GM19455 (cell line): ENCODE results near the gene RBPJ.

Experiments used
- ATAC-seq: cut with Tn5 transposase; IDR thresholded peaks from one replicate; pipeline ENCODE4 v1.9.1; 2021; ENCODE audit not compliant: unreplicated experiment

The RBPJ gene

DNA sequence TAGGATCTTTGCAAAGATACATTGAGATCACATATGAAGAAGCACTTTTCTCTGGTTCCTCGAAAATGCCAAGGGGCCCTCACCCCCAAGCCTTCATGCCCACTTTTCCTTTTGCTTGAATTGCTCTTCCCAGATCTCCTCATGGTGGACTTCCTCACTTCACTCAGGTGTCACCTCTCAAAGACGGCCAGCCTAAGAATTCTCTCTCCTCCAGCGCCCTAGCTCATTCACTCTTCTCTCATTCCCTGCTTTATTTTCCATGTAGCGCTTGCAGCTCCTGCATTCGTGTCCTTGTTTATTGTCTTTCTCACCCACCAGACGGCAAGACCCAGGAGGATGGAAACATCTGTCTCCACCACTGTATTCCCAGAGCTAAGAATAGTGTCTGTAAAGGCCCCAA is 136.6 kb downstream of the RBPJ start:
- ATAC-seq: no peak

DNA sequence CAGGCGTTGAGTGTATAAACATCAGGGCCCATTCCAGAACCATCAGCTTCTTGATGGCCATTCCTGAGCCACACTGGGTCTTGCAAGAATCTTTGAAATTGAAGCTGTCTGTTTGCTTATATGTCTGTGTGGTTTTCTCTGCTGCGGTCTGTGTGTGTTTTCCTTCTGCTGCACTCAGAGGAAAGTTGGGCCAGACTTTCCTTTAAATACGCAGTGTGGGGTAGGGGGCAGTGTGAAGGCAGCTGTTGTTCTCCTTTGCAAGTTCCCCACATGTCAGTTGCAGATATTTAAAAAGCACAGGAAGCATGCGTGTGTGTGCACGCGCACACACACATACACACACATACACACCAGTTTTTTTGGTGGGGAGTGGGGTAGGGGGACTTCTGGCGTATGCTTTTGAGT is 137.3 kb downstream of the RBPJ start:
- no peak for ATAC-seq

DNA sequence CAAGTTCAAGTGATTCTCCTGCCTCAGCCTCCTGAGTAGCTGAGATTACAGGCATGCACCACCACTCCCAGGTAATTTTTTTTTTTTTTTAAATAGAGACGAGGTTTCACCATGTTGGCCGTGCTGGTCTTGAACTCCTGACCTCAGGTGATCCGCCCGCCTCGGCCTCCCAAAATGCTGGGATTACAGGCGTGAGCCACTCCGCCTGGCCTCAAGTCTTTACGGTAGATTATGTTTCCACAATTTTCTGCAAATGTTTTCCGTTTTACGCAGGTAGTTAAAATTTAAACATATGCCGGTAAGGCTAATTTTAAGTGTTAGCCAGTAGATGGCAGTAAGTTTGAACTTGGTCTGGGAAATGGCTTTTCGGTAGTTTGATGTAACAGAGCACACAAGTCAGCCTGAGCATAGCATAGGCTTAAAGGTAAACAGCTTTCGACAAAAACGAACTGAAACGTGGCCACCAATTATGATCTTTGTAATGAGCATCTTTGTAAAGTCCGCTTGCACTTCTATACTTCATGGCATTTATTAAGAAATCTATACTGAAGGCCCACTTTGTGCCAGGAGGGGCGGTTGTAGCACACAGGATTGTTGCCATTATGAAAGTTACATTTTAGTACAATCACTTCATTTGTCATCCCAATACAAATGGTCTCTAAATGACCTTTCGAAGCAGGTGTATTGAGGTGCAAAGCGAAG is 138.4 kb downstream of the RBPJ start:
- ATAC-seq: no peak

DNA sequence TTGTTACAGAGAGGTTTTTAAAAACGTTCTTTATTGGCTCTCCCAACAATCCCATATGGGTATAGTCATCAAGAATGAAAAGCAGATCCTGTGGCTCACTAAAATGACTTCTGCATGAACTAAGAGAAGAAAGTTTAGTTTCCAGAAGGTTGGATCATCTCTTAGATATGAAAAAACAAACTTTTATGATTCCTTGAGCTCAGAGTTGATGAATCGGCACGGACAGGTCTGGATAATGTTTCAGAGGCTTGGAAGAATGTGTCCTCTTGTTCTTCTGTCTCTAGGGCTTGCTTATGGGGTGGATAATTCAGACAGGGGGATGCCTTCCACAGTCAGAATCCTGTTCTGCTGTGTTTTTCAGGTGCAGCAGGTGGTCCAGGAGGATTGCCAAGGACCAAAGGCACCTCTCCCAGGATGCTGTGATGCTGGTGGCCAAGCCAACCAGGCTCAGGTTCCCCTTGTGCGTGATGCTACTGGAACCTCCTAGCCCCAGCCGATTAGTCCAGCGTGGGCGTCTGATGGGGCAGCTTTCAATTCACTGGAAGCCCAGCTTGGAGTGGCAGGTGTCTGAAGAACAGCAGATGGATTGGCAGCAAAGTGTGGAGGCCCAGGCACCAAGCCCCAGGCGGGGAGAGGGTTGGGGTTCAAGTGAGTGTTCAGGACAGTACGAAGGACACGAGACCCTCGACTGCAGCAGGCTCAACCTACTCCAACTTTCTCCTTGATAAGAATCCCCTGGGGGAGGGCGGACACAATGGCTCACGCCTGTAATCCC is 139.1 kb downstream of the RBPJ start:
- no peak for ATAC-seq

DNA sequence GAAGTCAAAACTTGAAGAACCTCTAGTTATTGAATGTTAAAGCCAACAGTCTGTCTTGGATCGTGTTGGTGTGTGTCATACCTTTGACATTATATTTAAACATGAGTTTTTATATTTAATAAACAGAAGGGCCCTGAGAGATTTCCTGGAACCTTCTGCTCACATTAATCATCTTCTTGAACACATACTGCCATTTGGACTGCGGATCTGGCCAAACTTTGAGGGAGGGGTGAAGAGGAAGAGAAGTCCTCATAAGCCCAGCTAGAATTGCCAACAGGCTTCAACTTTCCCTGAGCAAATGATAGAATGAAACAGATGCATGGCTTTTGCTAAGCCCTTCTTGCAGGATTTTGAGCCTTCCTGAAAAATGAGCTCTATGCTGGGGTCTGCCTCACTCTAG is 142.1 kb downstream of the RBPJ start:
- no peak for ATAC-seq

DNA sequence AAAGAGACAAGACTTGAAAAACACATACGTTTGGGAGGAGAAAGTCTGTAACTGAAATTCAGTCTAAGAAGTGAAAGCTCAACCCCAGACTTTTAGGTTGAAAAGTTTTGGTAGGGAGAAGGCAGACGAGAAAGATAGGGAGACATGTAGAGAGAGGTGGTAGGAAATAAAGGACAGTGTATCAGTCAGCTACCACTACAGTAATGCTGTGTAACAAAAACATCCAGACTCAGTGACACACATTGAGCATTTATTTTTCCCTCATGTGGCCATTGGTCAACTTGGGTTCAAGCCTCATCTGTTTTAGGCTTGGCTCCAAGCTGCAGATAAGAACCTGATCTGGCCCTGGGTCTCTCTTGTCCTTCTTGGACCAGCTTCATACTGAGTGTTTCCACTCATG is 142.6 kb downstream of the RBPJ start:
- no peak for ATAC-seq

DNA sequence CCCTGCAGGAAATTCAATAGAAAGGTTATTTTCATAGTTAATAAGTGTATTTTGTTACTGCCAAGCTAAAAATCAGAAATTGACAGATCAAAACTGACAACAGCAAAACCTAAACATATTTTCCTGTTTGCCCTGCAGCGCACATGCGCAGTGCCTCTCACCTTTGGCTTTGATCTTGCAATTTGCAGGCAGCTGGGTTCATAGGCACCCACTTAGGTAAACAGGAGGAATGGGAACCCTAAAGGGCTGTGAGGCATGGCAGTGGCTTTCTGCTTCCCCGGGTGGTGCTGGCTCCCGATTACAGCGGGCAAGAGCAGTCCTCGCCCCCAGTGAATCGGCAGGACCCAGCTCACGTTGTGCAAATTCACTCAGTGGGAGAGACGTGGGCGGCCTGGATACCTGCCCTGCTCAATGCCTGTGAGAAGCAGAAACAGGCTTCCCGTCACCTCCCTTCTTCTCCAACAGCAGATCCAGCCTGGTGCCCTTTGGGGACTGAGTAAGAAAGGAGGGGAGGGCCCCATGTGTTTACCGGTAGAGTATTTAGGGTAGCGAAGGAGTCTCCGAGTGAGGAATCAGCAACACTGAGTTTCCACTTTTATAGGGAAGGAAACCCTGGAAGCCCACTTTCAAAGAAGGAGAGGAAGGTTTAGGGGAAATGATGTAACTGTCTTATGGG is 143.7 kb downstream of the RBPJ start:
- ATAC-seq: no peak

DNA sequence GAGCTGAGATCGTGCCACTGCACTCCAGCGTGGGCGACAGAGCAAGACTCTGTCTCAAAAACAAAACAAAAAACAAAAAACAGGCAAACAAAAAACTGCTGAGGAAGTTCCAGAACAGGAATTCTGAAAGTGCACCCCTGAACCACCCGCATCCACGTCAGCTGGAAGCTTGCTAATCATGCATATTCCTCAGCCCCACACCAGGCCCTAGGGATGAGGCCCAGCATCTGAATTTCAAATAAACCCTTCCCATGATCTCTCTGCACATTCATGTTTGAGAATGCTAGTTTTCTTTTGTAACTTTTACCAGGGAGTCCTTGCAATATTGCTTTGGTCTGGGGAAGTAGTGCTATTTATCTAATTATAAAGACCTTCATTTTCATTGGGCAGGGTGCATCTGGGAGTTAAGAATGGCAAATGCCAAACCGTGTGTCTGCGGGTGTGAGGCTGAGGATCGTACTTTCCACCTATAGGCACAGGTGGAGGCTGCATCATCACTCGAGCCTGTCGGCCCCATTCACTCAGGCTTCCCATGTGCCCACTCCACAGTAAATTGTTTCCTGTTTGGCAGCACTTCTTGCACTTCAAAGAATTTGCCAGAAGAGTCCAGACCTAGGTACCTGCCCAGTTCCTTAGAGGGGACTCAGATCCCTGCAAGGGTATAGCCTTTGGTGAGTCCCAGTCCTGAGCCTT is 145.9 kb downstream of the RBPJ start:
- ATAC-seq: no peak

DNA sequence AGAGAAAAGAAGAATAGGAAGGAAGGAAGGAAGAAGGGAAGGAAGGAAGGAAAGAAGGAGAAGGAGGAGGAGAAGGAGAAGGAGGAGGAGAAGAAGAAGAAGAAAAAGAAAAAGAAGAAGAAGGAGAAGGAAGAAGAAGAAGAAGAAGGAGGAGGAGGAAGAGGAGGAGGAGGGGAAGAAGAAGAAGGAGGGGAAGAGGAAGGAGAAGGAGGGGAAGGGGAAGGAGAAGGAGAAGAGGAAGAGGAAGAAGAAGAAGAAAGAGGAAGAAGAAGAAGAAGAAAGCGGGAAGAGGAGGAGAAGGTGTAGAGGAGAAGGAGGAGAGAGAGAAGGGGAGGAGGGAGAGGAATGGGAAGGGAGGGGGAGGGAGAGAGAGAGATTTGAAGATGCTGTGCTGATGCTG is 146.9 kb downstream of the RBPJ start:
- no peak for ATAC-seq

DNA sequence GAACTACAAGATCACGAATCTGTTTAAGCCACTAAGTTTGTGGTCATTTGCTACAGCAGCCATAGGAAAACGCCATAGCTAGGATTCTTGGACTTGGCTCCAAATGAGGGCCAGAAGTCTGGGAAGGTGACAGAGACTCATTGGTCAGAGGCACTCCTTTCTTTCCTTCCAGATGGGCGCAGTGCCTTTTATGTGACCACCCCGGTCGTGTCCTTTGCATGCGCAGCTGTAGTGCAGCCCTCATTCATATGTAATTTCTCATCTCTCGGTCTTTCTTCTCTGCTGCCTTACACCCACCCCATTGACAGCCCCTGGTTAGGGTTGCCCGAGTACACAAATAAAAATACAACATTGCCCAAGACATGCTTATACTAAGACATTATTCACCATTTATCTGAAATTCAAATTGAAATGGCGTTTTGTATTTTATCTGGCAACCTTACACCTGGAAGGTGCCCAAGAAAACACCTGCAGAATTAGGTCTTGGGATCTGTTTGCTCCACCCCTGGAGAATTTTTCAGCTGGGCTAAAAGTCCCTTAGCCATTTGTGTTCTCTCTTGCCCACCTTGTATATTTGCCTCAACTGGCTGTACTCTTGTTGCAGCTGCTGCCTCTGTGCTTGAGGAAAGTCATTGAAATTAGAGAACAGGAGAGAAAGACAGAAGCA is 147.6 kb downstream of the RBPJ start:
- no peak for ATAC-seq

DNA sequence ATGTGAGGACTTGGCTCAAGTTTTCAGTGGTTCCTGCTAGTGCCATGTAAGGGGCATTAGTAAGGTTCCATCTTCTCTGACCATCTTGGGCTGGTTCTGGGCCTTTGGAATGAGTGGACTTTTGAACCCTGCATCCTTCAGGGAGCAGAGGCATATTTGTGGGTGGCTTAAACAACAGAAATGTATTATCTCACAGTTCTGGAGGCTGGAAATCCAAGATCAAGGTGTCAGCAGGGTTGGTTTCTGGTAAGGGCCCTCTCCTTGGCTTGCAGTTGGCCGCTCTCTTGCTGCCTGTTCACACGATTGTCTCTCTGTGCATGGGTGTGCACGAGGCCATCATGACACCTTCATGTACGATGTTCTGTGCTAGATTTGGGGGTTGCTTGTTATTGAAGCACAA is 148.2 kb downstream of the RBPJ start:
- ATAC-seq: no peak

DNA sequence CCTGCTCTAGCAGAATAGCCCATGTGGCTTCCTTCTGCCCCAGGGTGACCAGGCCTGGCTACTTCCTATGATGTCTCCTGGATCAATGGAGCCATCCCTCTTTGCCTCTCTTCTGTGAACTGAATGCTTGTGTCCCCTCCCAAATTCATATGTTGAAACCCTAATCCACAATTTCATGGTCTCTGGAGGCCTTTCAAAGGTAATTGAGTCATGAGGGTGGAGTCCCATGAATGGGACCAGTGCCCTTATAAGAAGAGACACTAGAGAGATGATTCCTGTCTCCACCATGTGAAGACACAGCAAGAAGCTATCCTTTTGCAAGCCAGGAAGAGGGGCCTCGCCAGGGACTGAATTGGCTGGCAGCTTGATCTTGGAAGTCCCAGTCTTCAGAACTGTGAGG is 151.1 kb downstream of the RBPJ start:
- no peak for ATAC-seq

DNA sequence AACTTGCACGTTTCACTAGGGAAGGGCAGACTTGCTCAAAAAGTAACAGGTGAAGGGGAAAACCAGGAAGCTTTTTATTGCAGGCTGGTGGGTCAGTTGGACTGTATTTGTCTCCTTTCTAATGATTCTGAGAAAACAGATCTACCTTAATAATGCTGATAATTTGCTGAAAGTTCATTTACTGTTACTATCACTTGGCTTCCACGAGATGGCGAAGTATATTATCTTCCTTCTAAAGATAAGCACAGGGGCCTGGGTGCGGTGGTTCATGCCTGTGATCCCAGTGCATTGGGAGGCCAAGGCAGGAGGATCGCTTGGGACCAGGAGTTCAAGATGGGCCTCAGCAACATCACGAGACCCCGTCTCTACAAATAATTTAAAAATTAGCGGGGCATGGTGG is 153.1 kb downstream of the RBPJ start:
- no peak for ATAC-seq

DNA sequence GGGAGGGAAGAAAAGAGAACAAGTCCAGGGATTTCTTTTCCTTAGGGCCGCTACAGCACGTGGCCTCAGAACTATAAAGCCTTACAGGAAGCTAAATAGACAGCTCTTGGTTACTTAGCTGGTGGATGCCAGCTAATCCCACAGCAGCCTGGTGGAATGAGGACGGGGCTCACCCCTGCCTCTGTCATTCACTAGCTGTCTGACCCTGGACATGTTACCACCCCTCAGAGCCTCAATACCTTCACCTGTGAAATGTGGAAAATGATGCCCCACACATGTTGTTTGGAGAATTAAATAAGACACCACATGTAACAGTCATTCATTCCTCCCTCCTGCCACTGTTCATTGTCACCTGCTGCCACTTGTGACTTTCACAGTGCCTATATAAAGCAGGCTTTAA is 153.7 kb downstream of the RBPJ start:
- no peak for ATAC-seq

DNA sequence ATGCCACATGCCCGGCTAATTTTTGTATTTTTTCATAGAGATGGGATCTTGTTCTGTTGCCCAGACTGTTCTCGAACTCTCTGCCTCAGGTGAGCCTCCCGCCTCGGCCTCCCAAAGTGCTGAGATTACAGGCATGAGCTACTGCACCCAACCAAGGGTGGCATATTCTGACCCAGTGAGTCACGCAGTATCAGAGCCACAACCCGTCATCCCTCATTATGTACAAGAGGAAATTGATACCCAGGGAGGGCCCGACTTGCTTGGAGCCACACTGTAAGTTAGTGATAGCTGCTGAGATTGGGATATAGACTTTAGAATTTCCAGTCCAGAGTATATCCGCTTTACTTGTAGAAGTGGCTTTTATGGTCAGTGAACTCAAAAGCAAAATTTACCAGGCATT is 154.9 kb downstream of the RBPJ start:
- ATAC-seq: no peak

DNA sequence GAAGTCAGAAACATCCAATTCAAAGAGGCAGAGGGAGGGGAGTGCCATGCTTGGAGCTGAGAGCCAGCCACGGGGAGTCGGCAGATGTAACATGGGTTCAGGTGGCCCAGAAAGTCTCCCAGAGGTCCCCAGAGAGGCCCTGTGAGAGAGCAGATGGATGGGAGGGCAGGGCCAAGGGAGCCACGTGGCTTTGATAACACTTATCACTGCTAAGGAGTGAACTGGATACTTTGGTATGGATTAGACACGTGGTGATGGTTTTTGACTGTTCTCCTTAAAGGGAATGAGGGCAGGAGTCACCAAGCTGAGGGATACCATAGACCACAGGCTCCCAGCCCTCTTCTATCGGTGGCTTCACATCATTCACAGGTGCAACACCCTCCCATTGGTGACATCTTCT is 155.7 kb downstream of the RBPJ start:
- no peak for ATAC-seq

DNA sequence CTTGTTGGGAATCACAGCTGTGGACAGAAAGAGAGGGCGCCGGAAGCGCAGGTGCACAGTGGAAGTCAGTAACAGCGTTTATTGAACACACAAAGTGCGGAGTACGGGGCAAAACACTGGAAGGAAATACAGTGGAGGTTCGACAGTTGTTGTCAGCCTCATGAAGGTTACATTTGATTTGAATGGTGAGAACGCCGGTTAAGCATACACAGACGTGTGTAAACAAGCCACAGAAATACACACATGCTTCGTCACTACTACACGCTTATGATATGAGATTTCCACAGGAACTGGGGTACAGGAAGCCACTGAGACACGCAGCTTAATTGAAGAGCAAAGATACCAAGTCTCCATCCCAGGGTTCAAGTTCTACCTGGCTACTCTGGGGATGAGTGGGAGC is 157.5 kb downstream of the RBPJ start:
- no peak for ATAC-seq

DNA sequence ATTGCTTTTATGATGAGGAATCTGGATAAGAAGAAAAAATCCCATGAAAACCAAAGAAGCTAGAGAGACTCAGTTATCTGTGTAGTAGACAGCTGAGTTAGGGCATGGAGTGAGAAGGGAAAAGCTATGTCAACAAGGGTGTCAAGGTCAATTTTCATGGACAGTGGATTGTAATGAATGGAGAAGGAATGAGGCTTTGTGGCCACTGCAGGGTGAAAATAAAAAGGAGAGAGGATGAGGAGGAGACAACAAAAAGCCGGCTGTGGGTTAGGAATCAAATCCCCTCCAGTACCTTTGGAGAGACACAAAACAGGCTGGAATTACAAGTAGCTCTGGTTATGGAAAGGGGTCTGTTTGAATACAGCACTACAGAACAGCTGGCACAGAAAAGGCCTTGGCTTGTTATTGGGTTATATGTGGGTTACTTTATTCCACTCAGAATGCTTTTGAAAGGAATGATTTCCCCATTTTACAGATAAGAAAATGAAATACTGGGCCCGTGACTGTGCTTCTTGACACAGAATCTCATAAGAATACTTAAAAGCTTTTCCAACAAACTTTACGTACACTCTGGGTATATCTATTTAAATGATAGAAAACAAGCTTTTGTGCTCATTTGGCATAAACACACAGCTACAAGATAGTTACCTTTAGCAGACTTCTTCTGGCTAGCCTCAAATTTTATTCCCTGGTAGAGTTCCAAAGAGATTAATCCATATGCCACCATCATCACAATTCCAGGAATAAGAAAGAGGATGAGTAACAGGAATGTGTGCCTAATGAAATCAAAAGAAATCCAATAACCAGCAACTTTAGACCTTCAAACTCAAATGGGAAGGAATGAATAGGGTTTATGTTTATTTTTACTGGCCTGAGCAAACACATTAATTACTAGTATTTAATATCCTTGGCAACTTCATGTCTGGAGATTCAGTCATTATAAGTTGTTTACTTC is 162.0 kb downstream of the RBPJ start:
- ATAC-seq: no peak

DNA sequence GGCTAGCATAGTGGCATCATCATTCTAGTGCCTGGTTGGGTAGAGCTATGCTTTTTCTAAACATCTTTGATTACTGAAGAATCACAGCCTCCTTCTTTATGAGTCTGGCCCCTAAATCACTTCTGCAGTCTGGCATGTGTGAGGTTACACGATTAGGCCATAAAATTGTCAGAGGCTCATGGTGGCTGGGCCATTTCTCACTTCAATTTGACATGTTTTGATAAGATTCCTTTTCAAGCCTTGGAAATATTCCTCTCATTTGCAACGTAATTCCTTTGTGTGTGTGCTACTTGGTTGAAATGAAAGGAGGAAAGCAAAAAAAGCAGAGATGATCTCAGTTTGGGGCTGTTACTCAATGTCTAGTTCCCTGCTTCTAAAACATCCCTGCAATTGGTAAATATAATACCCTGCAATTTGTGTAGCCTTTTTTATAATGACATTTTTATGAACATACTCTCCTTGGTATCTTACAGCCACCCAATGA is 163.3 kb downstream of the RBPJ start:
- ATAC-seq: no peak

DNA sequence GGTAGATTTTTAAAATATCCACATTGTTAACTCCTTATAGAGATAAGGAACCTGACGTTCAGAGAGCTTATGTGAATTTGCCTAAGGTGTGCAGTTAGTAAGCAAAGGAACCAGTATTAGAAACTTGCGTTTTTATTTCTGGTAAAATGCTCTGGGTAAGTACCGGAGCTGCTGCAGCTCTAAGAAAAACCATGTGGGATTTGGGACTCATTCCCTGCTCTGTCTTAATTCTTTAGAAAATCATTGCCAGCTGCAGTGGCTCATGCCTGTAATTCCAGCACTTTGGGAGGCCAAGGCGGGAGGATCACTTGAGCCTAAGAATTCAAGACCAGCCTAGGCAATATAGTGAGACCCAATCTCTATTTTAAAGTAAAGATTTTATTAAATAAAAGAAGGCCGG is 163.7 kb downstream of the RBPJ start:
- ATAC-seq: no peak
